Stimulated activated naive CD4-positive, alpha-beta T cell (primary cell): ENCODE results near the gene CNTN4.

Experiments
- DNase-seq, 6 experiments: peaks; one replicate each; lab custom pipeline; 2025; lab: John Stamatoyannopoulos, UW

Gene CNTN4

DNA sequence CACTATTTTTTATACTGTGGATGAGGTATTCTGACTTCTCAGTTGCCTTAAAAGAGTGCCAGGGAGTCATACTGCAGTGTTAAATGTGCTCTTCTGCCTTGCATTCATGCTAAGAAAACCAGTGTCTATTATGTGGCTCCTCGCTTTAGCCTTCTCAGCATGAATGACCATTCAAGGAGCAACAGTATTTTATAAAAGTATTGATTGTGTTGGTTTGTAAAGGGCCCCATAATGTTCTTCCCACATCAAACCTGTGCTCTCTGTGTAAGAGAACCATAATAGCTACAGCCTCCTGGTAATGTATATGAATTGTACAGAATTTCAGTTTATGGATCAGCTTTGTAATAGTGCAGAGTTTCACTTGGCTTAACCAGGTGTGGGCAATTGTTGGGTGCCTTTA lies 316.4 kb downstream of the CNTN4 start:
- DNase-seq = no peak

DNA sequence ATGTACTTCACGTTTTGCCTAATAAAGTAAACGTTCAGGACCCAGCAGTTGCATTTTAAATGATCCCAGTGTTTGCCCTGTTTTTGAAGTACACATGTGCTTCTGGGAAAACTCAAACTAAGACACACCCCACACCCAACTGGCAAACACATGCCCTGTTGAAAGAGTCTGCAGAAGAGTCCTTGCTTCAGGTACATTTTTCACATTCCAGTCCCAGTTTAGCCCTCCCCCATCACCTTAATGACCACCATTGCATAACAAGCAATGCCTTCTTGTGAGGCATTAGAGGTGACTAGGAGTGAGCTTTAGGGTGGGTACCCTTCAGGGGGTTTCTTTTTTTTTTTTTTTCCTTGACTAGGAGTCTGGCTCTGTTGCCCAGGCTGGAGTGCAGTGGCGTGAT lies 322.3 kb downstream of the CNTN4 start:
- DNase-seq = no peak

DNA sequence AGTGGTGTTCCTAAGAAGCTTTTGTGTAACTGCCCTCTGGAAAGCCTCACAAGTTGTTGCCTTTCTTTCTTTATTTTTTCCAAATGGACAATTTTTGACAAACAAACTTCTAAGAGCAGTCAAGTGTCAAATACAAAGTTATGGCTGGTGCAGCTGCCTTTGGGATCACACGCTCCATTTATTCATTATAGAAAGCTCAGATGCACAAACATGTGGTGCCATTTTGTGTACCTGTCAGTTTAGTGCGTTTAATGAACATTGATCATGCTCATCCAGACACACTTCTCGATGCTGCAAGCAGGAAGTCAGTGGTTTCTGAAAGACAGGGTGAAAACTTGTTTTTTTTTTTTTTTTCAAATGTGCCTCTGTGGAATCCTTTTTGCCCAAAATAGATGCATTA lies 324.5 kb downstream of the CNTN4 start:
- no peak for DNase-seq

DNA sequence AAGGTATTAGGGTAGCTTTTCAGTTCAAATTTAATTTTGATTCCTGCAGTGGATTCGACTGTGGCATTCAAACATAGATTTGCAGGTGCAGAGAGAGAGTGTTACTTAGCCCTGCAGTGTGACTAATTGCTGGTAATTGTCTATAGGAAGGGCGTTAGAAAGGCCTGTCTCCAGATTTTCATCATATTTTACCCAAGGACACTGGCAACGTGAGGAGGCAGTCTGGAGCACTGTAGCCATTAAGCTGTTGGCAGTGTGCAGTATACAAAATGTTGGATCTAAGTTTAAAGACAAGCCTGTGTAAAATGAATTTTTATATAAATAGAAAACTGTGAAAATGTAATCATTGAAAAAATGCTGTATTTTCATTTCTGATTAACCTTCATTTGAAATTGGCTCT lies 342.9 kb downstream of the CNTN4 start:
- DNase-seq = no peak

DNA sequence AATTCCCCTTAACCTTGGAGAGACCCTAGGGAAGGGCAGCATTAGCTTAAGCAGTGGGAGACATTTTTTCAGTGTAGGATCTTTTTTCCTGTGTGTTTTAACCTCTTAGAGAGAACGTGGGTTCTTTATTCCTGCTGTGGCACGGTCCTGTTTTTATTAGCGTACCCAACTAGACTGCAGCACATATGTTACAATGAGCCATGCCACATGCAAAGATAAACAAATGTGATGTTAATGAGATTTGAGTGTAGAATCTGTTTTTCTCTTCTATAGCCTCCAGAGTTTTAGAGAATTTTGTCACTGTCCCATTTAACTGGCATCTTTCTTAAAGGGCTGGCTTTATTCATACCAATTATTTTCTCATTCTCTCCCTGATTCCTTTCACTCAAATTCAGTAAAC lies 347.5 kb downstream of the CNTN4 start:
- DNase-seq = no peak

DNA sequence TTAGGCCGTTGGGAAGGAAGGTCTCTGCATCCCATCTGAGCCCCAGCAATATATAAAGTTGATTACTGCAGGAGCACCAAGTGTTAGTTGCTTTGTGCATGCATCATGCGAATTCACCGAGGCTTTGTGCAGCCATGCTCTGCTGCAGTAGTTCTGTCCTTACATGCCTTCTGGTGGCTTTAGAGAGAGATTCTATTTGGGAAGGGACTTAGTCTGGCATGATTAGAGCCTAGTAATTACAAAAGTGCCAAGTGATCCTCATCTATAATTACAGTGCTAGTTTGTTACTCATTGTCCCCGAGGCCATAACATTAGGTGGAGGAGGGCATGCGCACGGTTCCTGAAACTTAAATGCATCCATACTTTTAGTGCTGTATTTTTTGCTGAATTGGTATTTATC lies 353.6 kb downstream of the CNTN4 start:
- no peak for DNase-seq

DNA sequence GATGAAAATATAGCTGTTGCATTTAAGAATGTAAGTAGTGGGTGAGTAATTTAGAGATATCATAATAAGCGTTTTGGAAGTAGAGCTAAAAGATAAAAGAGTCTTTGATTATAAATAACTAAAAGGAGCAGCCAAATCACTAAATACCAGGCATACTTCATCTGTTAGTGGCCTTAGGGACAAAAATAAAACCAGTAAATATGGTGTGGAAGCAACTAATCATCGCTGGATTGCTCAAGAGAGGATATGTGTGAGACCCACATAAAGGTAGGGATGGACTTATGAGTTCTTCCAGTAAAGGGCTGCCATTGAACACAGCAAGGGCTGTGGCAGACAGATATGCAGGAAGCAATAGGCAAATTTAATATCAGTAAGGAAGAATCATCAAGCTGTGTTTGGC lies 356.2 kb downstream of the CNTN4 start:
- DNase-seq = no peak

DNA sequence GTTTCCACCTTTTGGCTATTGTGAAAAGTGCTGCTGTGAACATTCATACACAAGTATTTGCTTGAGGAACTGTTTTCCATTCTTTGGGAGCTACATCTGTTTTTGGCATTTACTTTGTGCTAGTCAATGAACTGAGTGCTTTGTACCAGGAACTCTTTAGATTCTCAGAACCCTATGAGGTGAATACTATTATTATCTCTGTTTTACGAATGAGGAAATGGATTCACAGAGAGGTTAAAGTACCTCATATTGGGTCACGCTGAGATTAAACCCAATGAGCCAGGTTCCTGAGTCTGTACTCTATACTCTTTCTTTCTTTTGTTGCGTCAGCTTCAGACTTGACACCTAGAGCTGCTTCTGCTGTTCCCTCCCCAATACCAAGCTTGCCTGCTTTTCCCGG lies 358.1 kb downstream of the CNTN4 start:
- DNase-seq = no peak

DNA sequence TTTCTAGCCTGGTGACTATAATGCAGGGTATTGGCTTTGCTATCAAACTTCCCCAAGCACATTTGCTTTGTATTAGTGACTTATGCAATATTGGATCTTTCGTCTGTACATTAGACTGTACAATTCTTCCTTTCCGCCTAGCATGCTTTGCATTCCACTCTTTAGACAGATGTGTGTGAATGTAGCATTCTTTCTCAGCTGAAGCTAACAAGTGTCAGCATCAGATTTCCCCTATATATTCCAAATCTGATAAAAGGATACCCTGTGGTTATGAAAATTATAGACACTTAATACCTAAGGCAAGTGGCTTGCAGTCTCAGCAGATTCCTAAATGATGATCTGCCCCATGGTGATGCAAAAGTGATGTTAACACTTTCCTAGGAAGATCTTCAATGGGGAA lies 360.1 kb downstream of the CNTN4 start:
- DNase-seq = no peak

DNA sequence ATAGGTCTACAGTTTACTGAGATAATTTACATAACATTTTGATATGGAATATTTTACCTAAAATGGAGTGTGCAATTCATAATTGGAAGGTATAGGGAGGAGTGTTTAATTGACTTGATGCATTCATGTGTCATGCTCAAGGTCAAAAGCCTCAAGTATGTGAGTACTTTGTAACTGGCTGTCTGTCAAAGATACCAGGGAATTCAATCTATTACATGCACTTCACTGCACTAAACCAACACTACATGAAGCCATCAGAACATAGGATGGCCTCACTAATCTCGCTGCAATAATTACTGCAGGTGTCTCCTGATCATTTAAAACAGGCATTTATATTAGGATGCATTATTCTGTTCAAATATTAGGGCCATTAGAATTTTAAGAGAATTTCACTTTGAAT lies 367.2 kb downstream of the CNTN4 start:
- DNase-seq = no peak

DNA sequence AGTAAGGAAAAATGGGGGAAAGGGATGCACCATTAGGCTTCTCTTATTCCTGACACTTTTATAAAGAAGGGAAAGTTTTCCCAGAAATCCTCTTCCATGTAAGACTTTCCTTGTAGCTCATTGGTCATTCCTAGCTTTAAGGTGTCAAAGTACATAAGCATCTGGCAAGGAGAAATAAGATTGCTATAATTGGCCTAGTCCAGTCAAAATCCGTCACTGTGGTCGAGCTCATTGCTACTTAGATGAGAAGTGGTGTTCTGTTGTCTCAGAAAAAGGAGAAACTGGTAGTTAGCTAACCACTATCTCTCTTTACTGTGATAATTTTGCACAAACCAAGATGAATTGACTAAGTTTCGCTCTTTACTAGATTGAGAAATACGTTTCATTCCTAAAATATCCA lies 370.1 kb downstream of the CNTN4 start:
- DNase-seq = no peak

DNA sequence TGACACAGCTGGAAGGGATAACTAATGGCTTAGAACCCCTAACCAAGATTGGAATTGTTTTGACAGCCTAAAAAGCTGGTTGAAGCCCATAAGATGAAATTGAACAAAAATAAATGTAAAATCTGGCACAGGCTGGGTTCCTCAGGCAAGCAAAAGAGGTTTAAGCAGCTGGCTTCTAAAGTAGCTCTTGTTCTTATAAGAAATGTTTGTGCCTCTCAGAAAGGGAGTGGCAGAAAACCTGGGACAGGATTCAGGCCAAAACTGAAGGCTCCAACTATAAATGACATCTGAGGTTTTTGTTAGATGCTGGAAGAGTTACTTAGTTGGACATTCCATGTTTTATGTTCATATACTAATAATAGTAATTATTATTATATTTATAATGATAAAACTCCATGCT lies 378.3 kb downstream of the CNTN4 start:
- DNase-seq = no peak

DNA sequence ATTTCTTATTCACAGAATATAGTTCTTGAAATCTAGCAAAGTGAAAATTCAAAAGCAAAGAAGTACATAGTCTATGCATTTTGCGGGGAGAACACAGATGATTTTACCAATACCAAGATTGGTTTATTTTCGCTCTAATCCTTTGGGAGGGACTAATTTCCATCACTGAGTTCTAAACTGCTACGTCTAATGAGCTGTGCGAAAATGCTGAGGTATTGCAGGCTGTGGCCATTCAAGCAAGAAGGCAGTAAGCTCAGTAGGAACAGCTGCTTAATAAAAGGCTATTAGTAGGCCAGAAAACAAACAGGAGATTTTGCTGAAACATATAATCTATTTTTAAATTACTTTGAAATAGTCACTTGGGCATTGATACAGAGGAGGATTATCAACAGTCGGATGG lies 379.0 kb downstream of the CNTN4 start:
- DNase-seq = no peak

DNA sequence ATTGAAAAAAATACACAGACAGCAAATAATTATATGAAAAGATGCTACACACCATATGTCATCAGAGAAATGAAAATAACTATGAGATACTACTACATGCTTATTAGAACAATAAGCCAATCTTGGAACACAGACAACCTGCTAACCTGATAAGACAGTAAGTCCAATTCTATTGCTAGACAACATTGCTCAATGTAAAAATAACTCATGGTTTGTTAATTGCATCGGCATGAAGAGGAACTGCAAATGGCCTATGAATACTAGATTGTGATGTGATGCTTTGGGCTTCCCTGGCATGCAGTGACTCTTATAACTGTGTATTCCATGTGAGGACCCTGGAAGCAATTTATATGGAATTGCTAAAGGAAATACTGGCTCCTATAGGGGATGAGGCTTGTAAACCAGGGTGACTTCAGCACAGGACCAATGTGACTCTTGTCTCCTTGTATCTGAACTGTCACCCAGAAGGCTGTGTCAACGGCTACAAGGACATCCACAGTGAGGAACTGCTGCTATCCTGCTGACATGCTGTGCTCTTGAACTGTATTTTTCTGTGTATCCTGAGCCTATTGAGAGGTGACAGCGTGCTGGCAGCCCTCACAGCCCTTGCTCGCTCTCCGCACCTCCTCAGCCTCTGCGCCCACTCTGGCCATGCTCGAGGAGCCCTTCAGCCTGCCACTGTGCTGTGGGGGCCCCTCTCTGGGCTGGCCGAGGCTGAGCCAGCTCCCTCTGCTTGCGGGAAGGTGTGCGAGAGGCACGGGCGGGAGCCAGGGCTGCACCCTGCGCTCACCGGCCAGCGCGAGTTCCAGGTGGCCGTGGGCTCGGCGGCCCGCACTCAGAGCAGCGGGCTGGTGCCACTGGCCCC lies 385.7 kb downstream of the CNTN4 start:
- DNase-seq = no peak

DNA sequence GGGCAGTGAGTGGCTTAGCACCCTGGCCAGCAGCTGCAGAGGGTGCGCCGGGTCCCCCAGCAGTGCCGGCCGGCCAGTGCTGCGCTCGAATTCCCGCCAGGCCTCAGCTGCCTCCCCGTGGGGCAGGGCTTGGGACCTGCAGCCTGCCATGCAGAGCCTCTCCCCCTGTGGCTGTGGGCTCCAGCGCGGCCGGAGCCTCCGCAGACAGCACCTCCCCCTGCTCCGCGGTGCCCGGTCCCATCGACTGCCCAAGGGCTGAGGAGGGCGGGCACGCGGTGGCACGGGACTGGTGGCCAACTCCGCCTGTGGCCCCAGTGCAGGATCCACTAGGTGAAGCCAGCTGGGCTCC lies 386.3 kb downstream of the CNTN4 start:
- no peak for DNase-seq

DNA sequence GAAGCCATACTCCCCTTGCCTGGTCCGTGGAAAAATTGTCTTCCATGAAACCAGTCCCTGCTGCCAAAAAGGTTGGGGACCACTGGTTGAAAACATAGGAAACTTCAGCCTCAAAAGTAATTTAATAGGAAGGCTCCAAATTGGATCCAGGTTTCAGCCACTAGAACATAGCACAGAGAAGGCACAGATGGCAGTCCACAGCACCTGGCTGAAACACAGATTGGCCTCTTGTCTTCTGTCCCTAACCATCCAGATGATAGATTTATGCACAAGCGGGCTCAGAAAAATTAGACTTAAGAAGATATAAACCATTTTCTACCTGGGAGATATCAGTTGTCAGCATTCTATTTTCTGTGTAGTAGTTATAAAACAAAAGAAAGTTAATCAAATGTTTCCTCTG lies 397.1 kb downstream of the CNTN4 start:
- no peak for DNase-seq

DNA sequence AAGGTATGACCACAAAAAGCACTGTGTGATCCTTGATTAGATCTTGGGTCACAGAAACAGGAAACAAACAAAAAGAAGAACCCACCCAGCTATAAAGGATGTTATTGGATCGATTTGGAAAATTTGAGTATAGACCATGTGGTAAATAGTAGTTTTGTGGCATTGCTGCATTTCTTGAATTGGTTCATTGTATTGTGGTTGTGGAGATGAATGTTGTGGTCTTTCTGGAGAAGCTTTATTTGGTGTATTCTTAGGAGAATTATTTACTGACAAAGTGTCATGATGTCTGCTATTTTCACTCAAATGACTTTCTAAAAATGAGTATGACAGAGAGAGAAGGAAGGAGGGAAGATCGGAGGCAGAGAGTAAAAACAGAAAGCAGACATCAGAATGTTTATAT lies 406.2 kb downstream of the CNTN4 start:
- no peak for DNase-seq

DNA sequence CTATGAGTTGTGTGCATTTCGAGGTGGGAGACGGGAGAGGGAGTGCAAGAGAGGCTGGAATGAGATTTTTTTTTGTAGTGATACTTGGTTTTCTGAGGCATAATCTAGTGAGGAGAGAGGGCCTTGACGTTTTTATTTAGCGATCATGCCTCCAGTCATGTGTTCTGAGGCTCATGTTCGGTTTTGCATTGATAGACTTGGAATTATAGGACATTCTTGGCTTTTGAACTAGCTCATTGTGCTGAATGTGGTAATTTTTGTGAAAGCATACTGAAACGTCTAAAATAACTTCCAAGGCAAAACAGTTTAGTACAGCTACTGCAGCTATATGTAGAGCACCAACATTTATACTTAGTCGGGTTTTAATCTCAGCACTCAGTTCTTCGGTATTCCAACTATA lies 408.1 kb downstream of the CNTN4 start:
- DNase-seq = no peak

DNA sequence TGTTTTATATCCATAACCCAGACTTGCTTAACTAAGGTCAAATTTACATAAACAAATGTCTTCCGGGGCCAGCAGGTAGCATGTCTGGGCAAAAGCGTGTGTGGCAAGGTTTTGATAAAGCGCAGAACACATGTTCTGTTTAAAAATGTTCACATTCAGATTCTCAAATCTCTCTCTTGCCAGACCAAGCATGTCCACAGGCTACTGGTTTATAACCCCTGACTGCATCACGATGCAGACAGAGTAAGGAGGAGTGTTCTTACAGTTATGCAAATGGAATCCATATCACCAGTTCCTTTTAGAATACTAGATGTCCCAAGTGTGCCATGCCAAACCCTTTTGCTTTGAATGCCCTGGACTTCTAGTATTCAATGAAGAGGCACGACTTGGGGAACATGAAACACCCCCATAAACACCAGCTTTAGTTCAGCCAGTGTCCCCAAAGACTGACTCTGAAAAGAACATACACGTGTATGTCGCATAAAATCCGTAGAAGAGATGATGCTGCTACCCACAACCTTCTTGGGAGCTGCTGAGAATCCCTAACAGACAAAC lies 412.0 kb downstream of the CNTN4 start:
- DNase-seq = no peak

DNA sequence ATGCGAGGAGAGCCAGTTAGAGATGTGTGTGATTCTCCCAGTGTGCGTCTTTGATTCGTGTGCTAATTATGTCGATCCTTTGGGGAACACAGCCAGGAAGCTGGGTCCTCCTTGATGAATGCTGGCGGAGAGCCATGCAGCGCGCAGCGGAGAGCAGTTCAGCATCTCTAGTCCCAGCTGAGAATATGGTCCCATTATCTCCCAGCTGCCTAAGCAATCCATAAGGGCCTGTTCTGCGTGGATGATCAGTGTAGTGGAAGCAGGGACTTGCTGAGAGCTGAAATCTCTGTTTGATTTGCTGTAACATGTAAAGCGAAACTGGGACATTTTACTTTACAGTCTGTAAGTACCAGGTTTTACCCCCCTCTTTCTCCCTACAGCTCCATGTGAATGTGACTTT lies 412.7 kb downstream of the CNTN4 start:
- DNase-seq = no peak

DNA sequence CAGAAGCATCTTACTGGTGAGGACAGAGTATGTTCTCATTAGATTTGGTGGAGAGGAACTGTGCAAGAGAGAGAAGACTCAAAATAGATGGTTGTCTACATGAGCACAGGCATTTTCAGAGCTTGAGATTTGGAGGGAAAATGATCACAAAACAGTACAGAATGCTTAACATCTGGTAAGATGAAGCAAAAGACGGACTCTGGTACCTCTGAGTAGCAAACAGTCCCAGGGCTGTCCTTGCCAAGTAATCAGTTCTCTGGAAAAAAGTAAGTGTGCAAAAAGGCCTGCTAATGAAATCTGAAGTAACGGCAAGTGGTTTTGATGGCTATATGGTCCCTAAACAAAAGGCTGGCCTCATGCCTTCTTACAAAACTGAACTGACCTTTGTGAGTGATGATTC lies 414.2 kb downstream of the CNTN4 start:
- no peak for DNase-seq

DNA sequence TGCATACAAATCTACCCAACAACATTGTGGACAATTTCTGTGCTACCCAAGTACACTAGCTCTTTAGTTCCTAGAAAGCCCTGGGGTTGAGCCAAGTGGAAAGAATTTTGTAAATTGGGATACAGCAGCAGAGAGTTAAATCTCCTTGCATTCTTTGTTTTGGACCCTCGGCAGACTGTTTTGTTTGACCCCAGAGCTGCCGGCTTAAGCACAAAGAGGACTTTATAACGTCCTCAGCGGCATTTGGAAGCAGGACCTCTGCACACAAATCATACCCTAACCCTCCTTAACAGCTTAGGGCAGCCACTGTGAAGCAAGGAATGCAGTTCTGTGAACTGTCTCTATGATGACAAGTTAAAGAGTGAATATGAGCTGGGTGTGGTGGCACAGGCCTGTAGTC lies 415.3 kb downstream of the CNTN4 start:
- no peak for DNase-seq

DNA sequence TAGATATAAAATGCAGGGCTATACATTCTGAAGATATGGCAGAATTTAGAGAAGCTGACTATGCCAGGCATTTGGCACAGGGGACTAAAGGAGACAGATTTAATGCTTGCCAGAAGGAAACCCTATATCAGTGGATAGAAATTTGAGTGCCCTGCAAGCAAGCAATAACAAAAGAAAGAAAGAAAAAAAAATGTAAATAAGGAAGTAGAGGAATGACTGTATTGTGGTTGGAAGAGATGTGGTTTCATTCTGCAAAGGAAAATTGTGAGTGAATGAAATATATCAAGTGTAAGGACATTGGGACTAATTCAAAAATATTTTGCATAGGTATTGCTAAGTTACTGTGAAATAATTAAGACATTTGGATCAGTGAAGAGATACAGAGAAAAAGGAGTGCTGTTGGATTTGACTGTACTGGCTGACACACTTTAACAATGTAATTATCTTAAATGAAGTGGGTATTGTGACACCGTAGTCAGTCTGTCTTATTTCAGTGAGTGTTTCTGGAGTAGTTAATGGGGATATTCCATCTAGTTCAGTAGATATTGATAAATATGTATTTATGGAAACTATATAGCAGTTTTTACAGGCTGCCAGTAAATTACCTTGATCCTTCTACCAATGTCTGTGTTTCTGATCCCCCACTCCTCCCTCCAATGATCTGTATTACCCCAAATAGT lies 418.2 kb downstream of the CNTN4 start:
- no peak for DNase-seq
